ENCODE data around the gene RUNDC1. TPM values are rescaled to one million over a fixed set of nuclear protein-coding genes. Genes with fewer than 3 reads are reported as not detected.

Gene RUNDC1
- total RNA-seq, 2 donors from 2014 or later = 10.0 to 11.5 TPM

Other genes with a start within 250 kb of the RUNDC1 start
- gene EZH1, start 235.5 kb upstream of the RUNDC1 start, total RNA-seq = 10 to 100 TPM; 40.9 to 45.9 TPM
- gene RAMP2, start 219.3 kb upstream of the RUNDC1 start, total RNA-seq = not detected
- gene VPS25, start 207.1 kb upstream of the RUNDC1 start, total RNA-seq = 10 to 100 TPM; 64.4 to 71.6 TPM
- 1 to 10 TPM; 1.0 to 1.1 TPM for gene WNK4, start 200.0 kb upstream of the RUNDC1 start, total RNA-seq
- 10 to 100 TPM; 21.9 to 23.9 TPM for gene COA3, start 181.9 kb upstream of the RUNDC1 start, total RNA-seq
- under 1 TPM; 0.22 to 0.32 TPM for gene CNTD1, start 181.7 kb upstream of the RUNDC1 start, total RNA-seq
- gene BECN1, start 156.3 kb upstream of the RUNDC1 start, total RNA-seq = 100 to 1,000 TPM in 1 of 2 donors, 10 to 100 TPM in 1; 98.4 to 100 TPM
- 10 to 100 TPM; 87.4 to 91.2 TPM for gene PSME3, start 147.2 kb upstream of the RUNDC1 start, total RNA-seq
- gene AOC2, start 136.0 kb upstream of the RUNDC1 start, total RNA-seq = 10 to 100 TPM in 1 of 2 donors, 1 to 10 TPM in 1; 8.8 to 11.5 TPM
- 1 to 10 TPM; 6.8 to 9.4 TPM for gene AOC3, start 129.4 kb upstream of the RUNDC1 start, total RNA-seq
- not detected for gene G6PC1, start 79.8 kb upstream of the RUNDC1 start, total RNA-seq
- gene AARSD1, start 16.1 kb upstream of the RUNDC1 start, total RNA-seq = 10 to 100 TPM; 50.7 to 52.2 TPM
- under 1 TPM; 0.36 to 0.95 TPM for gene PTGES3L, start 485 bp upstream of the RUNDC1 start, total RNA-seq
- gene RPL27, start 17.9 kb downstream of the RUNDC1 start, total RNA-seq = 1,000 to 10,000 TPM; 1,142 to 1,191 TPM
- 10 to 100 TPM; 28.3 to 63.3 TPM for gene IFI35, start 26.2 kb downstream of the RUNDC1 start, total RNA-seq
- gene VAT1, start 41.8 kb downstream of the RUNDC1 start, total RNA-seq = 10 to 100 TPM; 13.2 to 23.2 TPM
- not detected for gene RND2, start 44.7 kb downstream of the RUNDC1 start, total RNA-seq
- gene BRCA1, start 144.8 kb downstream of the RUNDC1 start, total RNA-seq = 100 to 1,000 TPM; 111 to 137 TPM
- gene NBR1, start 190.6 kb downstream of the RUNDC1 start, total RNA-seq = 10 to 100 TPM; 86.3 to 92.1 TPM
- gene TMEM106A, start 231.3 kb downstream of the RUNDC1 start, total RNA-seq = 10 to 100 TPM; 11.7 to 21.6 TPM
- gene CCDC200, start 248.1 kb downstream of the RUNDC1 start, total RNA-seq = under 1 TPM in 1 of 2 donors, not detected in 1; 0.74 TPM